GM19043 (cell line): ENCODE results near the gene POTEH.
"Not testable (repeated sequence)": the region's sequence is repeated elsewhere in the genome, so short reads cannot be mapped to it uniquely, and the experiment has no call there.

Source experiments
- ATAC-seq: cut with Tn5 transposase; IDR thresholded peaks from one replicate; pipeline ENCODE4 v1.9.1; 2021; ENCODE audit warnings: low read depth; ENCODE audit not compliant: unreplicated experiment

The POTEH gene

DNA sequence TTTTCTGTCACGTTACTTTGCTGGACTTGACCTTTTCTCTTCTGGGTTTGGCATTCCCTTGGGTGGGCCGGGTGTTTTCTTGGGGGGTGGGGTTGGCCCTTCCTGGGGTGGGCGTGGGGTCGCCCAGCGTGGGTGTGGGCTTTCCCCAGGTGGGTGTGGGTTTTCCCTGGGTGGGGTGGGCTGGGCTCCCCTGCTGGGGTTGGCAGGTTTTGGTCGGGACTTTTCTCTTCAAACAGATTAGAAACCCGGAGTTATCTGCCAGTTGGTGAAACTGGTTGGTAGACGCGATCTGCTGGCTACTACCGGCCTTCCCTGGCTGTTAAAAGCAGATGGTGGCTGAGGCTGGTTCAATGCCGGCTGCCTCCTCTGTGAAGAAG is at the start of gene POTEH:
TSS of gene POTEH (plus strand) at position 278 of the 377 bp plus-strand sequence. CDS start at position 330, 52 bp downstream.
- ATAC-seq = not testable (repeated sequence)

DNA sequence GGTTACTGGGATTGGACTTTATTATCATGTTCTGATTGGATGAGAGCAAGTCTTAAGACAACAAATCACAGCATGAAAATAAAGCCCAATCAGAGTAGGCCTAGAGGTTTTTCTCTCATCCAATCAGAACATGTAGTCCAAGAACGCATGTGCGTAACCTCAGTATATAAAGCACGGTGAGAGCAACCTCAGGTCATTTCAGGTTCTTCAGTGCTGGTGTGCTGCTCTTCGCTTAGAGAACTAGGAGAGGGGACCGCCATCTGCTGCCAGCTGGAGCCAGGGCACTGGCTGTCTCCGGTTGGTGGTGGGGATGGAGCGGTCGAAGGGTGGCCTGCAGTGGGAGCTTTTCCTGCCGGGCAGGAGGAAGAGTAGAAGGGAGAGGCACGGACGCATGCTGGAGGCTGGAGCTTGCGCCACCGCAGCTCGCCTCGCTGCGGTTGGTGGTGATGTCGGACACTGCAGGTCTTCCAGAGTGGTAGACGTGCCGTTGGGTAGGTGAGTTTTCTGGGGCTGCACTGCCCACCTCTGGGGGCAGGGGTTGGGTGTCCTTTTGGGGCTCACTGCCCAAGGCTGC is 47.5 kb upstream of the POTEH start:
- ATAC-seq = not testable (repeated sequence)

DNA sequence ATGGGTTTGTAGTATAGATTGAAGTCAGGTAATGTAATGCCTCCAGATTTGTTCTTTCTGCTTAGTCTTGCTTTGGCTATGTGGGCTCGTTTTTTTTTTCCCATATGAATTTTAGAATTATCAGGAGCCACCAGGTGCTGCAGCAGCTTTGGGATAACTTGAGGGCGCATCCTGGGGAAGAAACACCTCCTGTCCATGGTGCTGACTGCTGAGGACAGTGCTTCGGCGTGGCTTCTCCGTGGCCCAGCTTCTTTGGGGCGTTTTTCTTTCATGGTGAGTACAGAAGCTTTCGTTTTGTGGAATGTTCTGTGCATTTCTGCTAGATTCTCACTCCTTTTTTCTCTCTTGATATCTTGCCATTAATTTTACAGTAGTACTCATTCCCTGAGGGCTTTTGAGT is 37.9 kb upstream of the POTEH start:
- ATAC-seq = not testable (repeated sequence)

DNA sequence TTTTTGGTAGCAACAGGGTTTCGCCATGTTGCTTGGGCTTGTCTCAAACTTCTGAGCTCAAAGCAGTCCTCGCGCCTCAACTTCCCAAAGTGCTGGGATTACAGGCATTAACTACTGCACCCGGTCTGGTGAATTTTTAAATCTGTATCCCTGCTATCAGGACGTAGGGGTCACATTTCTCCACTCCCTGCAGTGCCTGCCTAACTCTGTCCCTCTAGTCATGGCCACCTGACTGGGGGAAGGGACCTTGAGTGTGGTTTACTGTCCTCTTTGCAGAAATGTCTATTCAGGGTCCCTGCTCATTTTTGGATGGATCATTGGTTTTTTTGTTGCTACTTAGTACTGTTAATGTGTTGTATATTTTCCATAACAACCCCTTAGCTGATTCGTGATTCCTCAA is 37.1 kb upstream of the POTEH start:
- ATAC-seq = not testable (repeated sequence)

DNA sequence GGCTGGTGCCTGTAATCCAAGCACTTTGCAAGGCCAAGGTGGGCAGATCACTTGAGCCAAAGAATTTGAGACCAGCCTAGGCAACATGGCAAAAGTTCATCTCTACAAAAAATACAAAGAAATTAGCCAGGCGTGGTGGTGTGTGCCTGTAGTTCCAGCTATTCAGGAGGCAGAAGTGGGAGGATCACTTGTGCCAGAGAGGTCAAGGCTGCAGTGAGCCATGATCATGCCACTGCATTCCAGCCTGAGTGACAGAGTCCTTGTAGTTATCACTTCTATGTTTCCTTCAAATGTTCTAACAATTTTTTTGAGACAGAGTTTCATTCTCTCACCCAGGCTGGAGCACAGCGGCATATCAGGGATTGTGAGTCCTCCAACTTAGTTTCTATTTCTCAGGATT is 36.6 kb upstream of the POTEH start:
- ATAC-seq = not testable (repeated sequence)

DNA sequence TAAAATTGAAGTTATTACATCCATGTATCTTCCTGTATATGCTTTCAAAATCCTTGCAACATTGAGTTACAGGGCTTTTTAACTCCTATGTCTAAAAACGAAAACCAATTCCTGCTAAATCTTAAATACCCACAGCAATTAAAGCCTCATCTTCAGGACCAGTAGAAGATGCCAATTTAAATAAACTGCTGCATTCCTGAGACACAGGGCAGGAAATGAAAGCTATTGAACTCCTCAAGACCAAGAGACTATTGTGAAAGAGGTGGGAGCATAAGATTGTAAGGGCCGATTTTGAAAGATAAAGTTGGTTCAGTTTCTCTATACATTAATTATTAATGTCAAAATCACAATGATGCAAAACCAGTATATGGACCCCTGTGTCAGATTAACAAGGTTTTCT is 28.7 kb upstream of the POTEH start:
- not testable (repeated sequence) for ATAC-seq

DNA sequence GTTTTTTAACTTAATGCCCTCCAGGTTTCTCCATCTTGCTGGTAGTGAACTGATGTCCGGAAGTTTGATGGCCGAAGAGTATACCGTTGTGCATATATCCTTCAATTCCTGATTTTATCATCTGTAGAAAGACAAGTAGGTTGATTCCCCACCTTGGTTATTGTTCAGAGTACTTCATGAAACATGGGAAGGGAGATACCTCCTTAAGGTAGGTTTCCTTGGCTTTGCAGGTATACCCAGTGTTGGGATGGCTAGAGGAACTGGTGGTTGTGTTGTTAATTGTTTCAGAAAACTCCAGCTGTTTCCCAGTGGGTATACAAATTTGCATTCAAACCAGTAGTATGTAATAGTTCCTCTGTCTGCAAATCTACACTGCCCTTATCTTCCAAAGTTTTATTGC is 25.1 kb upstream of the POTEH start:
- ATAC-seq = not testable (repeated sequence)

DNA sequence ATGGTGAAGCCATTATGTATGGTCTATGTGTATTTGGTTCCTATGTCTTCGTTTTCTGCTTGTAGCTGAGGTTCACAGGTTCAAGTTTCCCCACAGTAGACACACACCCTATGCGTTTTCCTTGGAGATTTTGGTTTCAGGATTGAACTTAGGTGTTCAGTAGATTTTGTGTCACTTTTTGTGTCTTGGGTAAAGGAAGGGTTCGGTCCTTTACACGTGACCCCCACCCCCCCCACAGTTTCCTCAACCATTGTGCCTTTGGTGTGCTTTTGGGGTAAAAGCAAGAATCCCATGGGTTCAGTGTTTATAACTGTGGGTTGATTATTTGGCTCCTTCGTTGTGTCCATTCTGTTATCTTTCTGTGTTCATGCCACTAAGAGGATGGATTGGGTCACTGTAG is 24.3 kb upstream of the POTEH start:
- not testable (repeated sequence) for ATAC-seq

DNA sequence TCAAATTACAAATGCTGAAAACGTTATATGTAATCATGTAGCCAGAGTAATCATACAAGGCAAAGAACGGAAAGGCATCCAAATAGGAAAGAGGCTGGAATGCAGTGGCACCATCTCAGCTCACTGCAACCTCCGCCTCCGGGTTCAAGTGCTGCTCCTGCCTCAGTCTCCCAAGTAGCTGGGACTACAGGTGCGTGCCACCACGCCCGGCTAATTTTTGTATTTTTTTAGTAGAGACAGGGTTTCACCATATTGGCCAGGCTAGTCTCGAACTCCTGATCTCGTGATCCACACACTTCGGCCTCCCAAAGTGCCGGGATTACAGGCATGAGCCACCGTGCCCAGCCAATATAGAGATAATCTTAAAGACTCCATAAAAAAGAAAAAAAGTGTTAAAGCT is 20.4 kb upstream of the POTEH start:
- not testable (repeated sequence) for ATAC-seq

DNA sequence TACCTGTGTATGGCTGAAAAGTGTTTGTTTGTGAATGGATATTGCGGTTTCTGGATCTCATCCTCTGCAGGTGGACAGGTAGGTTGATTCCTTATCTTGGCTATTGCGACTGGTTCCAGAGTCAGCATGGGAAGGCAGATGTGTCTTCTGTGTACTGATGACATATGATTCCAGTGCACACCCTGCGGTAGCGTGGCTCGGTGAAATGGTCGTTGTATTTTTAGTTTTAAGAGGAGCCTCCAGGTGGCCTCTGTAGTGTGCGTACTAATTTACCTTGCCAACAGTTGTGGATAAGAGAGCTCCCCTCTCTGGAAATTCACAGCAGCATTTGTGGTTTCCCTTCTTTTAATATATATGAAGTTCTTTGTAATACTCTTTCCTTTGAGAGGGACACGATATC is 10.1 kb upstream of the POTEH start:
- ATAC-seq = not testable (repeated sequence)

DNA sequence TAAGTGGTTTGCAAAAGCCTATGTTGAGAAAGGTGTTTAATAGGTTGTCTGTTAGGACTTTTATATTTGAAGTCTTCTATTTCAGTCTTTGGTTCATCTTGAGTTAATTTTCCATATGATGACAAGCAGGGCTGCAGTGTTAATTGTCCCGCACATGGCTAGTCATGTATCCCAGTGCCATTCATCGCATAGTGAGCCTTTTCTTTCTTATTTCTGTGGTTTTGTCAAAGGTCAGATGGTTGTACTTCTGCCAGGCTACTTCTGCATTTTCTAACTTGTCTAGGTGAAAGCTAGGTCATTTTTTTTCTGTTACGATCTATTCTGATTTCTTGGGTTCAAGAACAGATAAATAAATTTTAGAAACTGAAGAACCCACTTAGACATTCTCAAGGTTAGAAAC is 5.7 kb upstream of the POTEH start:
- not testable (repeated sequence) for ATAC-seq

DNA sequence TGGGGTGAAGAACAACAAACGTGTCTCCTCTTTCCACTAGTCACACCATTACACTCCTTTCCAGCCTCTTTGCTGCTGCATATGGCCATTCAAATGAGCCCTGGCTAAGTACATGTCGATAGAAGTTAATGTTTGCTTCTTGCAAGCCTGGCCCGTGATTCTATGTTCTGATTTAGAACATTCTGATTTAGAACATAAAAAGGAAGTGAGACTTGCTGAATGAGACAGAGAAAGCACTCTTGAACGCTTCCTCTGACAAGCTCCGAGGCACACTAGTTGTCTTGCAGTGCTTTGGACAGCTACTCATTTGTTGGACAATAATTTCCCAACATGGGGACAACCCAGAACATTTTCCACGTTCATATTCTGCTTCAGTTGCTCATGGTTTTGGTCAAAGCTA is 5.1 kb upstream of the POTEH start:
- not testable (repeated sequence) for ATAC-seq

DNA sequence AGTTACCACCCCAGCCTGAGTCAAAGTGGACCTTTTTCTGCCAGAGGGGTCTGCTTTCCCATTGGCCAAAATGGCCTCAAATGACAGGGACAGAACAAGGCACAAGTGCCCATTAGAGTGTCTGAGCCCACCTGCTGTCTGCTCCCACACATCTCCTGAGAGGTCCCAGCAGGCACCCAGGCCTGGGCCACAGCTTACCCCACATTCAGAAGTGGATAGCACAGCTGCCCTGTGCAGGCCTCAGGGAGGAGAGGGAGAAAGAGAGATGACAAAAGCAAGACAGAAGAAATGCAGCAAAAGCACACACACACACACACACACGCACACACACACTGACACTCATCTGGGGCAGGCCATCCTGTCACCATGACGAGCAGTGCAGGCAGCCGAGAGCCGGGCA is 4.2 kb upstream of the POTEH start:
- ATAC-seq = not testable (repeated sequence)

DNA sequence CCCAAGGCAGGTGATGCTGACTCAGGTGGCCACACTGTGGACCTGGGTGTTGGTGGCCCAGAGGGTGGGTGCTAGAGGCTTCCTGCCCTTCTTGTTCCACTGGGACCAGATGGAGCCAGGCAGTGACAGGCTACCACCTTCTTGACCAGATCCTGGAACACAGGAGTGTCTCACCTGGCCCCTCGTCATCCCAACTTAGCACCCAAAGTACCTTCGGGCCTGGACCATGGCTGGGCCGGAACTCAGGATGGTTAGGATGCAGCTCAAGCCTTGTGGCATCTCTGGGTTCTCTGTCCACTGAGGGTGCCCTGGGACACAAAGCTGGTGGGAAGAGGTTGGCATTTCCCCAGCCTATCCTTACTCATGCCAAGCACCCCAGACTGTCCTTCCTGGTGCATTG is 2.7 kb upstream of the POTEH start:
- ATAC-seq = not testable (repeated sequence)

DNA sequence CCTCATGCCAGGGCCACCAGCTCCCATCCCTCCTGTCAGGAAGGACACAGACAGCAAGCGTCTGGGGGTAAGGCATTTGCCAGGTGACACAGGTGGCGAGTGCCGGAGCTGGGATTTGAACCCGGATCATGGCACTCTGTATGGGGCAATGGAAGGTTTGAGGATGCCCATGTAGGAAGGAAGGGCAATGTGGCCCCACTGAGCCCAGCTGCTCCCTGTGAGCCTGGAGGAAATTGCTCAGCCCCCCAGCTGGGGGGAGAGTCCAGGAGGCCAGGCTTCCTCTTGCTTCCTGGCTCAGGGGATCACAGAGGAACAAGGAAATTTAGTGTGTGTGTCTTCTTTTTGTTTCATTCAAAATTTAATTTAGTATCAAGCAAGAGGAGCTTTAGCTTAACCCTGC is 2.1 kb upstream of the POTEH start:
- not testable (repeated sequence) for ATAC-seq

DNA sequence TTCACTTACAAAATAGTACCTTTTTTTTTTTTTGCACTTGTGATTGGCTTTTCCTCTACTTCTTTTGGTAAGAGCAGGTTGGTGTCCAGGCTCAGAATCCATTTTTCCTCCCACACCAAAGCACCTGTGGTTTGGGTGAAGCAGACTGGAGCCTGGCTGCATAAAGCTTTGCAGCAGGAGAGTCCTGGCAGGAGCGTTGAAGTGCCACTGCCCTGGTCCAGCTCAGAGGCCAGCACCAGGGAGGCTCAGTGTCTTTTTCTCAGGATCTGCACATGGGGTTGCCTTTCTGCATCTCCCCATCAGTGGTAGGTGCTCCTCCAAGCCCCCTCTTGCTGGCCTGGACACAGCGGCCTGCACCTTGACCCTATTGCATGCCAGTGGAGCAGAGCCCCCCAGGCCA is 1.7 kb upstream of the POTEH start:
- ATAC-seq = not testable (repeated sequence)

DNA sequence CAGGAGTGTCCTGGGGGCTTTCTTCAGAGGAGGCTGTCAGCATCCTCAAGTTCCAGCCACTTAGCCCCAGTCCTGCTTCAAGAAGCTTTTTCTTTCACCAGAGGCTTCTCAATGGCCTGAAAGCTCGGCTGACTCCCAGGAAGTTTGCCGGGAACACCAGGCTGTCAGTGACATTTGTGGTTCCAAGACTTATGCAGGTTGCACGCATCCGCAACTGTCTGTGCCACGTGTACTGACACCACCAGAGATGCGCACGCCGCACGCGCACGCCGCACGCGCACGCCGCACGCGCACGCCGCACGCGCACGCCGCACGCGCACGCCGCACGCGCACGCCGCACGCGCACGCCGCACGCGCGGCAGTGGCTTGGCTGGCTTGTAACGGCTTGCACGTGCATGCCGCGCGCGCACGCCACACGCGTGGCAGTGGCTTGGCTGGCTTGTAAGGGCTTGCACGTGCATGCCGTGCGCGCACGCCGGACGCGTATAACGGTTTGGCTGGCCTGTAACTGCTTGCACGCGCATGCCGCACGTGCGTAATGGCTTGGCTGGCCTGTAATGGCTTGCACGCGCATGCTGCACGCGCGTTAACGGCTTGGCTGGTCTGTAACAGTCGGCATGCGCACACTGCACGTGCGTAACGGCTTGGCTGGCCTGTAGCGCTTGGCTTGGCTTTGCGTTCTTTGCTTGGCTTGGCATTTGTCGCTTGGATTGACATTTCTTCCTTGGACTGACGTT is 646 bp upstream of the POTEH start:
- not testable (repeated sequence) for ATAC-seq

DNA sequence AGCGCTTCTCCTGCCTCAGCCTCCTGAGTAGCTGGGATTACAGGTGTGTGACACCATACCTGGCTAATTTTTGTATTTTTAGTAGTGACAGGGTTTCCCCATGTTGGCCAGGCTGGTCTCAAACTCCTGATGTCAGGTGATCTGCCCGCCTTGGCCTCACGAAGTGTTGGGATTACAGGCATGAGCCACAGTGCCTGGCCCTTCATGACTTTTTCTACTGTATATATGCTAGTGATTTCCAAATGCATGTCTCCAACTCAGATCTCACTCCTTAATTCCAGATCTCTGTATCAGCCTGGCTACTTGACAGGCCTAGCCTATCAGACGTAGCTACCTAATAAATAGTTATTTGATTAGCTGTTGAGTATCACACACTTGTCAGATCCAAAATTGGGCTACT is 23.8 kb downstream of the POTEH start:
- not testable (repeated sequence) for ATAC-seq

DNA sequence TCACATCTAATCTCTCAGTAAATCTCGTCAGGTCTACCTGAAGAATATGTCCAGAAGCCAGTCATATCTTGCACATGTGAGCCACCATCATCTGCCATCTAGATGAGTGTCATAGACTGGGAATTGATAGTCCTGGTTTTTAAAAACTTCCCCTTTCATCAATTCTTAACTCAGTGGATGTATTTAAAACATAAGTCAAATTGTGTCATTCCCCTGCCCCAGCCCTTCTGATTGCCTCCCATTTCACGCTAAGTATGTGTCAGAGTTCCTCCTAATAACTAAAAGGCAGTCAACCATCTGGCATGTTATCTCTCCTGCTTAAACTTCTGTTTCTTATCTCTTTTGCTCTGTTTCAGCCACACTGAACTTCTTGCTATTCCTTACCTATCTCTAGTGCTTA is 24.3 kb downstream of the POTEH start:
- not testable (repeated sequence) for ATAC-seq

DNA sequence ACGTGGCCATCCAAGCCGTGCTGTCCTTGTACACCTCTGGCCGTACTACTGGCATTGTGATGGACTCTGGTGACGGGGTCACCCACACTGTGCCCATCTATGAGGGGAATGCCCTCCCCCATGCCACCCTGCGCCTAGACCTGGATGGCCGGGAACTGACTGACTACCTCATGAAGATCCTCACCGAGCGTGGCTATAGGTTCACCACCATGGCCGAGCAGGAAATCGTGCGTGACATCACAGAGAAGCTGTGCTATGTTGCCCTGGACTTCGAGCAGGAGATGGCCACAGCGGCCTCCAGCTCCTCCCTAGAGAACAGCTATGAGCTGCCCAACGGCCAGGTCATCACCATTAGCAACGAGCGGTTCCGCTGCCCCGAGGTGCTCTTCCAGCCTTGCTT is 32.1 kb downstream of the POTEH start:
- not testable (repeated sequence) for ATAC-seq

DNA sequence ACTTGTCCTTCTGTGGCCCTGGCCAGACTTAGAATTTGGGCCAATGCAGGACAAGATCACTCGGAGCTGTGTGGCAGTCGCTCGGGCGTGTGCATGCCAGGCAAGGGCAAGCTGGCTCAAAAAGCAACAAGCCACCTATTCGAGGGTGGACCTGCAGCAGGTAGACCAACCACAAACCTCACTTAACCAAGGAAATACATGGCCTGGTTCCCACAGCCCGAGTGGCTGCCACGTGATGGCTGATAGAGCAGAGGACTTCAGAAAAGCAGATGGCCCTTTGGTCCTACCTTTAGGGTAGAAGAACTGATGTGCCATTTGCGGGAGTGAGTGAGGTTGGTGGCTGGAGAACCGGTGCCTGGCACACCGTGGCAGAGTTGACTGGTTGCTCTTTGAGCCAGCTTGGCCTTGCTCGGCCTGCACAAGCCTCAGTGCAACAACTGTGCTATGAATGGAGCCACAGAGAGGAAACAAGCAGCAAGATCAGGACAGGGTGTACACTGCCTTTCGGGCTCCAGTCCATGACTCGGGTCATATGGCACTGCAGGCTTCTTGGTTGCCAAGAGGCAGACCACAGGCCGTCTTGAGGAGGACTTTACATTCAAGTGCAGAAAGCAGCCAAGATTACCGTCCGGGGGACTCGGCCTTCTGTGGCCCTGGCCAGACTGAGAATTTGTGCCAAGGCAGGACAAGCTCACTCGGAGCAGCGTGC is 39.5 kb downstream of the POTEH start:
- not testable (repeated sequence) for ATAC-seq

DNA sequence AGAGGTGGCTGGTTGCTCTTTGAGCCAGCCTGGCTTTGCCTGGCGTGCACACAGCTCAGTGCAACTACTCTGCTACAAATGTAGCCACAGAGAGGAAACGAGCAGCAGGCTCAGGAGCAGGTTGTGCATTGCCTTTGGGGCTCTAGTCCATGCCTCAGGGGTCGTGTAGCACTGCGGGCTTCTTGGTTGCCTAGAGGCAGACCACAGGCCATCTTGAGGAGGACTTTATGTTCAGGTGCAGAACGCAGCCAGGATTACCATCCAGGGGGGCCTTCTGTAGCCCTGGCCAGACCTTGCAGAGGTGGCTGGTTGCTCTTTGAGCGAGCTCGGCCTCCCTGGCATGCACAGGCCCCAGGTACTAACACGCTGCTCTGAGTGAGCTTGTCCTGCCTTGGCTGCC is 41.2 kb downstream of the POTEH start:
- ATAC-seq = not testable (repeated sequence)
